GM12874 (cell line): Measurements from ENCODE around the gene HPCAL1.

ENCODE experiments used
- TF ChIP-seq, protein P1 (sequence below): IDR thresholded peaks from 2 replicates; pipeline ENCODE4 v1.5.1; 2011; ENCODE audit warnings: low read depth, mild to moderate bottlenecking, control low read depth, low read length, moderate library complexity; ENCODE audit not compliant: insufficient read depth

The HPCAL1 gene

DNA sequence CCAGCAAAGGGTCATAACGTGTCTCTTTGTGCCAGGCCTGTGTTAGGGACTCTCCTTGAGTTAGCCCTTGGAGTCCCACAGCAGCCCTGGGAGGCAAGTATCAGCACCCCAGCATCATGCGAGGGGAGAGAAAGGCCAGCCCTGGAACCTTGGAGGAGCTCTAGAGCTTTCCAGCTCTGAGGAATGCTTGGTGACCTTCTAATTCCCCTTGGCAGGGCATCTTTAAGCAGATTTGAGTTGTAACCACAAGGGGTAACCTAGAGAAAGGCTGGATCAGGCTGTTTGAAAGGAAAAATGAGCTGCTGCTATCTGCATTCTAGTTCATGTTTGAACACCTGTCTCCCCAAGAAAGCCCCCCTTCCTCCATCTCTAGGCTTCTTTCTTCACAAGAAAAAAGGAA is 169.3 kb downstream of the HPCAL1 start:
- TF ChIP-seq, protein P1, sequence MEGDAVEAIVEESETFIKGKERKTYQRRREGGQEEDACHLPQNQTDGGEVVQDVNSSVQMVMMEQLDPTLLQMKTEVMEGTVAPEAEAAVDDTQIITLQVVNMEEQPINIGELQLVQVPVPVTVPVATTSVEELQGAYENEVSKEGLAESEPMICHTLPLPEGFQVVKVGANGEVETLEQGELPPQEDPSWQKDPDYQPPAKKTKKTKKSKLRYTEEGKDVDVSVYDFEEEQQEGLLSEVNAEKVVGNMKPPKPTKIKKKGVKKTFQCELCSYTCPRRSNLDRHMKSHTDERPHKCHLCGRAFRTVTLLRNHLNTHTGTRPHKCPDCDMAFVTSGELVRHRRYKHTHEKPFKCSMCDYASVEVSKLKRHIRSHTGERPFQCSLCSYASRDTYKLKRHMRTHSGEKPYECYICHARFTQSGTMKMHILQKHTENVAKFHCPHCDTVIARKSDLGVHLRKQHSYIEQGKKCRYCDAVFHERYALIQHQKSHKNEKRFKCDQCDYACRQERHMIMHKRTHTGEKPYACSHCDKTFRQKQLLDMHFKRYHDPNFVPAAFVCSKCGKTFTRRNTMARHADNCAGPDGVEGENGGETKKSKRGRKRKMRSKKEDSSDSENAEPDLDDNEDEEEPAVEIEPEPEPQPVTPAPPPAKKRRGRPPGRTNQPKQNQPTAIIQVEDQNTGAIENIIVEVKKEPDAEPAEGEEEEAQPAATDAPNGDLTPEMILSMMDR: no peak

DNA sequence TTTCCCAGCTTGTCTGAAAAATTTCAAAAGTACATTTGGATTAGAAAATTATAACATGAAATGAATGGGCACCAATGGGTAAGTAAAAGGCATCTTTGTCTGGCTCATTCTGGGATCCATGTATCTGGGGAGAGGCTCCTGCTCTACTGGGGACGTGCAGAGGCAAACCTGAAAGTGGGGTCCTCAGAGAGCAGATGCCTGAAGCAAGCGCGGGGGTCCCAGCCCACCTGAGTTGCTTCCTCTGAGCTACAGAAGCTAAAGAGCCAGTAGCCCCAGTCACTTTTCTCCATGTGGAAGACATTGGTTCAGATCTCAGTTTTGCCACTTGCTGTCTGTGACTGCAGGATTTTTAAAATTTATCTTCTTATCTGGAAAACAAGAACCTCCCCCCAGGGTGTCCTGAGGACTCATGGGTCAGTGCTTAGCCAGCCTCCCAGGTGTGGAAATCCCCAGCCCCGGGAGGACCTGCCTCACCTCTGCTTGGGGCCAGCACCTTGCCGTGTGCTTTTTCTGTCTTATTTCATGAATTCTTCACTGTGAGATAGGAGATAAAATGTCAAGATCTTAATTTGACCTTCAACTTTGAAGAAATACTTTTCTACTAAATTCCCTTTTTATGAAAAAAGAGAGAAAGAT is 170.5 kb downstream of the HPCAL1 start:
- TF ChIP-seq, protein P1: no peak

DNA sequence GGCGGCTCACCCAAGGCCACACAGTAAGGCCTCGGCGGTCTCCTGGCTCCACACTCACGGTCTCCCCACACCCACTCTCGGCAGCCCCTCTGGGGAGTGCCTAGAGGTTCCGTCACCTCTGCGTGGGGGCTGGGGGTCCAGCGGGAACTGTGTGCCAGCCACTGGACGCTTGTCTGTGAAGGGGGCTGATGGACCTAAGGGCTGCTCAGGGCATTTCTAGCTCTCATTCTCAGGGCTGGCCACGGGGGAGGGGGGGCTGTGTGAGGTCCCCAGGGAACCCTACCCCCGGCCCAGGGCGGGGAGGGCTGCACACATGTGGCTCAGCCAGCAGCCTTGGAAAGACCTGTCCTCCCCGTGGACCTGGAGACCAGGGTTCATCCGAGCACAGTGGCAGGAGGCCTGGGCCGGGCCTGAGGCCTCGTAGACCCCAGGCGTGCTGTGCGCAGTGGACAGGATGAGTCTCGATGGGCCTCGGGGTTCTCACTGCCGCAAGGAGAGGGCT is 172.6 kb downstream of the HPCAL1 start:
- TF ChIP-seq, protein P1: no peak

DNA sequence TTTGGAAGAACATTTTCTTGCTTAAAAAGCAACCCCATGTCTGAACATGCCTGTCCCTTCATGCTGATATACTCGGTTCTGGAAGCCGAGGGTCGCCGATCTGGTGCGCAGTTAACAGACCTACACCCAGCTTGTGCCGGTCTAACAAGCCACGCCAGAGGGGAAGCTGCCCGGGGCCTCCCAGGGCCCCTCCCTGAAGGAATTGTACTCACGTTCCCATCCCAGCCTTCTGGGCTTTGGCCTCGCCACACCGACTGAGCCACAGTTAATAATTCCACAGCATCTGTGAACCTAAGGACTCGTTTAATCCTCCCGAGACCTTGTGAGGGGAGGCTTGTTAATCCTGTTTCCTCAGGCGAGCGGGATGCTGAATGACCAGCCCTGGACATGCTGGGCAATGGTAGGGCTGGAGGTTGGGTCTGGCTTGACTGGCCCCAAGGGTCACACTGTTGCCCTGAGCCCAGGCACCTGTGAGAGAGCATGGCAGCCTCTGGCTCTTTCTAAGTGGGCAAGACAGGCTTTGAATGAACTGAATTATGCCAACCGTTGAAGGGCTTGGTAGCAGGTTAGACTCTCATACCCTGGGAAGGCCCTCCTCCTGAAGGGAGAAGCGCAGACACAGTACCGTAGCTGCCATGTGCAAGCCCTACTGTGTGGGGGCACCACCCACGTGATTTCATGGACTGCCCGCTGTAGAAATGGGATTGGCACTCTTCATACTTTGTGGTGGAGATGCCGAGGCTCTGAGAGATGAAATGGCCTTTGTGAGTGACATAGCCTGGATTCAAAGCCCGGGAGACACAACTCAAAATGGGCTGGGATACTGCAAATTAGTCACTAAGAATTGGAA is 173.3 kb downstream of the HPCAL1 start:
- TF ChIP-seq, protein P1: no peak

DNA sequence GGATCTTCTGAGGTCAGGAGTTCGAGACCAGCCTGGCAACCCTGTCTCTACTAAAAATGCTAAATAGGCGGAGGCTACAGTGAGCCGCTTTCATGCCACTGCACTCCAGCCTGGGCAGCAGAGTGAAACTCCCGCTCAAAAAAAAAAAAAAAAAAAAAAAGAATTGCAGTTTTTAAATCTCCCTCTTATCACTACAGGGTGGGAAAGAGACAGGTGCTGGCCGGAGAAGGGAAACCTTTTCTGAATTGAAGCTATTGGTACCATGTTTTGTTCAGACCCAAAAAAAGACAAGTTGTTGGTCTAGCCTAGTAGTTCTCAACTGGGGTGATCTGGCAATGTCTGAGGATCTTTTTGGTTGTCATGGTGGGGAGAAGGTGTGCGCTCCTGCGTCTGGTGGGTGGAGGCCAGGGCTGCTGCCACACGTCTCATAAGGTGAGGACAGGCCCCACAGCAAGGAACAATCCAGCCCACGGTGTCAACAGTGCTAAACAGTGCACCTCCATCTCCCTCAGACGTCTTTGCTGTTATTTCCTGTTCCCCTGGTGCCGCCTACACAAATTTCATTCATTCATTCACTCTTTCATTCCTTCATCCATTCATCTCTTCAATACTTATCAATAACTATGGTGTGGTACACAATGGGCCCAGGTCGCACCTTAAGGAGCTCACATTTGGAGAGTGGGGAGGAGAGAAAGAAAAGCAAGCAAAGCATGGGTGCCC is 174.2 kb downstream of the HPCAL1 start:
- TF ChIP-seq, protein P1: no peak
